Activated naive CD4-positive, alpha-beta T cell treated with anti-CD3 and anti-CD28 coated beads, Interleukin-2, amount 50 U/mL, for 24 hours (primary cell): Measurements from ENCODE around the gene HDAC1.
"Not testable (repeated sequence)": the region's sequence is repeated elsewhere in the genome, so short reads cannot be mapped to it uniquely, and the experiment has no call there.

ENCODE experiments used
- H3K27ac Mint-ChIP-seq: one replicate; pipeline ENCODE4 v1.8.0; 2021; ENCODE audit warnings: mild to moderate bottlenecking, mixed read lengths
- H3K27me3 Mint-ChIP-seq: one replicate; pipeline ENCODE4 v1.8.0; 2021; ENCODE audit warnings: mixed read lengths
- H3K36me3 Mint-ChIP-seq: one replicate; pipeline ENCODE4 v1.8.0; 2021; ENCODE audit warnings: mixed read lengths
- H3K4me1 Mint-ChIP-seq: one replicate; pipeline ENCODE4 v1.8.0; 2021; ENCODE audit warnings: mixed read lengths
- H3K4me3 Mint-ChIP-seq: one replicate; pipeline ENCODE4 v1.8.0; 2021; ENCODE audit warnings: mild to moderate bottlenecking, mixed read lengths
- H3K9me3 Mint-ChIP-seq: one replicate; pipeline ENCODE4 v1.8.0; 2021; ENCODE audit warnings: mixed read lengths

The HDAC1 gene

DNA sequence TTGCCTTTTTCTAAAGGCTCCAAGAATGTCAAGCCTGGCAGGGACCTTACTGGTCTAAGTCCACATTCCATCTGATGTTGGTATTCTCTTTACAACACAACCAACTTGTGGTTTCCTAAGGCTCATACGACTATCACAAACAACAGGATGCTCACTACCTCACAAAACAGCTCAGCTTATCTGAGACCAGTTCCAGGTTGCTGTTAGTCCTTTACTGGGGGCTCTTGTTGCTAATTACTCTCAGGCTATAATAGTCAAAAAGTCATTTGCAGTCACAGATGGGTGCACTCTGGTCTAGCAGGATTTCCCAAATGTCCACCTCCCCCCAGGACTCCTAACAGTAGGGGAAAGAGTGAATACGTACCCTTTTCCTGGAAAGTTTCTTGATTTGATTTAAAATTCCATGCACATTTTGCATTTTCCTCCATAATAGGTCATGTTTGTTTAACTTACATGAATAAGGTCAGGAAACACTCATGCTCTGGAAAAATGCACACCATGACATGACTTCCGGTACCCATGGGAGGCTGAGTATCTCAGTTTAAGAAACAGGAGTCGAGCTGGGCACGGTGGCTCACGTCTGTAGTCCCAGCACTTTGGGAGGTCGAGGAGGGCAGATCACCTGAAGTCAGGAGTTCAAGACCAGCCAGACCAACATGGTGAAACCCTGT is 24.8 kb upstream of the HDAC1 start:
- Mint-ChIP-seq H3K4me1 (peaks cover 60% of the 10 kb centered on the region), H3K27ac (peak overlapping the region; percentile 100), H3K4me3 (peak overlapping the region; percentile 77), H3K27me3 (no peaks in the 10 kb centered on the region), H3K9me3 (peaks cover 5% of the 10 kb centered on the region), H3K36me3 (peaks cover 4% of the 10 kb centered on the region)

DNA sequence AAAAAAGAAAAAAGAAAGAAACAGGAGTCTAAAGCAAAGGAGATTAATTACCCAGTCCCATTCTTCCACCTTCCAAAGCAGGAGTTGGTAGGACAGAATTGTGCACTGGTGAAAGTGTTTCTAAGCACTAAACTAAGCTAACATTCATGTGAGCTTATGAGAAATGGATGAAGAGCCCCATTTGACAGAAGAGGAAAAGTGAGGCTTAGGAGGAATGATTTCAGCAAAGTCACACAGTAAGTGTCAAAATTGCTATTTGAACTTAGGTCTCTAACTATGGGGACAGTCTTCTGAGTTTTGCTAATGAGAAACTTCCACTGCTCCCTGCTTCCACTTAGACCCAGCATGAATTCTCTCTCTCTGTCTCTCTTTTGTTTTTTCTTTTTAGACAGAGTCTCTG is 22.1 kb upstream of the HDAC1 start:
- no peaks in the 10 kb centered on the region for H3K27me3 Mint-ChIP-seq

DNA sequence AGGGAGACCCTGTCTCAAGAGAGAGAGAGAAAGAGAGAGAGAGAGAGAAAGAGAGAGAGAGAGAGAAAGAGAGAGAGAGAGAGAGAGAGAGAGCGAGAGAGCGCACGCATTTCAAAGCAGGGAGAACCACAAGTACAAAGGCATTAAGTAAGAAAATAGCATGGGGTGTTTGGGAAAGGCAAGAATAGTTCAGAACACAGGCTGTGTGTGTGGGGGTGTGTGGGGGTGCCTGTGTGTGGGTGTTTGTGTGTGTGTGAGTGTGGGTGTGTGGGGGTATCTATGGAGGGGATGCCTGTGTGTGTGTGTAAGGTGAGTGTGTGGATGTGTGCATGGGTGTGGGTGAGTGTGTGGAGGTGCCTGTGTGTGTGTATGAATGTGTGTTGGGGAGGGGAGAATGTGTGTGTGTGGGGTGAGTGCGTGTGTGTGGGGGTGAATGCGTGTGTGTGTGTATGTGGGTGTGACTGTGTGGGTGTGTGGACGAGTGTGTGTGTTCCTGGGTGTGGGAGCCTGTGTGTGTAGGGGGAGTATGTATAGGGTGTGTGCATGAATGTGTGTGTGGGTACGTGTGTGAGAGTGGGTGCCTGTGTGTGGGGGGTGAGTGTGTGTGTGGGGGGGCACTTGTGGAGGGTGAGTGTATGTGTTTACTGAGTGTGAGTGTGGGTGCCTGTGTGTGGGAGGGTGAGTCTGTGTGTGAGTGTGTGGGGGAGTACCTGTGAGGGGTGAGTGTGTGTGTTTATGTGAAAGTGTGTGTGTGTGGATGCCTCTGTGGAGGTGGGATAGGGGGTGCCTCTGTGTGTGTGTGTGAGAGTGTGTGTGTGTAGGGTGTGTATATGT is 19.1 kb upstream of the HDAC1 start:
- Mint-ChIP-seq H3K9me3 (no peaks in the 10 kb centered on the region), H3K4me1 (peaks cover 70% of the 10 kb centered on the region), H3K27ac (peak overlapping the region; percentile 98), H3K36me3 (peaks cover 6% of the 10 kb centered on the region), H3K27me3 (no peaks in the 10 kb centered on the region), H3K4me3 (peak overlapping the region; percentile 86)

More for the DNA sequence above, 22.1 kb upstream of the HDAC1 start:
- Mint-ChIP-seq H3K27ac (peak overlapping the region; percentile 87), H3K4me1 (peaks cover 69% of the 10 kb centered on the region), H3K9me3 (peaks cover 5% of the 10 kb centered on the region), H3K4me3 (no peak overlapping the region), H3K36me3 (peaks cover 4% of the 10 kb centered on the region)

DNA sequence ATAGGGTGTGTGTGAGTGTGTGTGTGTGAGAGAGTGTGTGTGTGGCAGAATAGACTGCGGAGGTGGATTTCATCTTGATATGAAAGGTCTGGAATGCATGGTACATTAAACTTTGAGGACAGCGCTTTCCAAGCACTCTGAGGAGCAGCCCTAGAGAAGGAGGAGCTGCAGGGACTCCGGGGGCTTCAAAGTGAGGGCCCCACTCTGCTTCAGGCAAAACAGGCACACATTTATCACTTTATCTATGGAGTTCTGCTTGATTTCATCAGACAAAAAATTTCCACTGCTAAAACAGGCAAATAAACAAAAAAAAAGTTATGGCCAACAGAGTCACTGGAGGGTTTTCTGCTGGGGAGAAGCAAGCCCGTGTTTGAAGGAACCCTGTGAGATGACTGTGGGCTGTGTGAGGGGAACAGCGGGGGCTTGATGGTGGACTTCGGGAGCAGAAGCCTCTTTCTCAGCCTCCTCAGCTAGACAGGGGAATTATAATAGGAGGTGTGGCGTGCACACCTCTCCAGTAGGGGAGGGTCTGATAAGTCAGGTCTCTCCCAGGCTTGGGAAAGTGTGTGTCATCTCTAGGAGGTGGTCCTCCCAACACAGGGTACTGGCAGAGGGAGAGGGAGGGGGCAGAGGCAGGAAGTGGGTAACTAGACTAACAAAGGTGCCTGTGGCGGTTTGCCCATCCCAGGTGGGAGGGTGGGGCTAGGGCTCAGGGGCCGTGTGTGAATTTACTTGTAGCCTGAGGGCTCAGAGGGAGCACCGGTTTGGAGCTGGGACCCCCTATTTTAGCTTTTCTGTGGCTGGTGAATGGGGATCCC is 18.3 kb upstream of the HDAC1 start:
- peak overlapping the region; percentile 98 for H3K27ac Mint-ChIP-seq
- H3K27me3 Mint-ChIP-seq = no peaks in the 10 kb centered on the region
- H3K4me1 Mint-ChIP-seq = peaks cover 76% of the 10 kb centered on the region
- peak overlapping the region; percentile 86 for H3K4me3 Mint-ChIP-seq
- H3K9me3 Mint-ChIP-seq = no peaks in the 10 kb centered on the region
- peaks cover 6% of the 10 kb centered on the region for H3K36me3 Mint-ChIP-seq

DNA sequence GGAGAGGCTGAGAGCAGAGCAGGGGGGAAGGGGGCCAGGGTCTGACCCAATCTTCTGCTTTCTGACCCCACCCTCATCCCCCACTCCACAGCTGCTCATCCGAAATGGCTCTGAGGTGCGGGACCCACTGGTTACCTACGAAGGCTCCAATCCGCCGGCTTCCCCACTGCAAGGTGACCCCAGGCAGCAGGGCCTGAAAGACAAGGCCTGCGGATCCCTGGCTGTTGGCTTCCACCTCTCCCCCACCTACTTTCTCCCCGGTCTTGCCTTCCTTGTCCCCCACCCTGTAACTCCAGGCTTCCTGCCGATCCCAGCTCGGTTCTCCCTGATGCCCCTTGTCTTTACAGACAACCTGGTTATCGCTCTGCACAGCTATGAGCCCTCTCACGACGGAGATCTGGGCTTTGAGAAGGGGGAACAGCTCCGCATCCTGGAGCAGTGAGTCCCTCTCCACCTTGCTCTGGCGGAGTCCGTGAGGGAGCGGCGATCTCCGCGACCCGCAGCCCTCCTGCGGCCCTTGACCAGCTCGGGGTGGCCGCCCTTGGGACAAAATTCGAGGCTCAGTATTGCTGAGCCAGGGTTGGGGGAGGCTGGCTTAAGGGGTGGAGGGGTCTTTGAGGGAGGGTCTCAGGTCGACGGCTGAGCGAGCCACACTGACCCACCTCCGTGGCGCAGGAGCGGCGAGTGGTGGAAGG is 17.1 kb upstream of the HDAC1 start:
- H3K27me3 Mint-ChIP-seq = no peaks in the 10 kb centered on the region
- H3K27ac Mint-ChIP-seq = peak overlapping the region; percentile 98
- peaks cover 78% of the 10 kb centered on the region for H3K4me1 Mint-ChIP-seq
- peak overlapping the region; percentile 86 for H3K4me3 Mint-ChIP-seq
- no peaks in the 10 kb centered on the region for H3K9me3 Mint-ChIP-seq
- H3K36me3 Mint-ChIP-seq = peaks cover 11% of the 10 kb centered on the region

DNA sequence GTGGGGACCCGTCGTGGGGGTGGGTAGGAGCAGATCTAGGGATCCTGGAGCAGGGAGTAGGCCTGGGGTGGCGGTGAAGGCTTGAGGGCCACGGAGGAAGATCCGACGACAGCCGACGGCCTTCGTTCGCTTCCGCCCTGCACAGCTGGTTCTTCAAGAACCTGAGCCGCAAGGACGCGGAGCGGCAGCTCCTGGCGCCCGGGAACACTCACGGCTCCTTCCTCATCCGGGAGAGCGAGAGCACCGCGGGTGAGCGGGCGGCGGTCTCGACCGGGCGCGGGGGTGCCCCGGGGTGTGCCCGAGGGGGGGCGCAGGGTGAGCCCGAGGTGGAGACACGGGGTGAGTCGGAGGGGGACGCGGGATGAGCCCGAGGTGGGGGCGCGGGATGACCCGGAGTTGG is 16.5 kb upstream of the HDAC1 start:
- Mint-ChIP-seq H3K36me3 (peaks cover 11% of the 10 kb centered on the region), H3K4me1 (peaks cover 74% of the 10 kb centered on the region), H3K4me3 (peak overlapping the region; percentile 86), H3K9me3 (no peaks in the 10 kb centered on the region), H3K27ac (peak overlapping the region; percentile 98), H3K27me3 (no peaks in the 10 kb centered on the region)

DNA sequence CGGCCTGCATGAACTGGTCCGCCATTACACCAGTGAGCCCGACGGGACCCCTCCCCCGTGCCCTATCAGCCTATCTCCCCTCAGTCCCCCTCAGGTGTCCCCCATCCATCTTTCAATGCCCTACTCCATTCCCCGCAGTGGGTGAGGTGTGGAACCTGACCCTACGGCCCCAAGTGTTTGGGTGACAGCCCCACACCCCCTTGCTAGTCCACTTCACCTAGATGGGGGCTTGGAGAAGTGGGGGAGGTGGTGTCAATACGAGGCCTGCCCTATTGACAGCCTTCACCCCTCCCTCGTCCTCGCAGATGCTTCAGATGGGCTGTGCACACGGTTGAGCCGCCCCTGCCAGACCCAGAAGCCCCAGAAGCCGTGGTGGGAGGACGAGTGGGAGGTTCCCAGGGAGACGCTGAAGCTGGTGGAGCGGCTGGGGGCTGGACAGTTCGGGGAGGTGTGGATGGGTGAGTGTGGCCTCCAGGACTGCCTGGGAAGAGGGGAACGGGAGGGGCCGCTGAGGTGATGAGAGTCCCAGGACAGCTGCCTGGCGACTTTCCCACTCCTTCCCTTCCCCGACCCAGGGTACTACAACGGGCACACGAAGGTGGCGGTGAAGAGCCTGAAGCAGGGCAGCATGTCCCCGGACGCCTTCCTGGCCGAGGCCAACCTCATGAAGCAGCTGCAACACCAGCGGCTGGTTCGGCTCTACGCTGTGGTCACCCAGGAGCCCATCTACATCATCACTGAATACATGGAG is 15.7 kb upstream of the HDAC1 start:
- Mint-ChIP-seq H3K4me1 (peaks cover 72% of the 10 kb centered on the region), H3K27me3 (no peaks in the 10 kb centered on the region), H3K9me3 (no peaks in the 10 kb centered on the region), H3K27ac (peak overlapping the region; percentile 74), H3K4me3 (no peak overlapping the region), H3K36me3 (peaks cover 11% of the 10 kb centered on the region)

DNA sequence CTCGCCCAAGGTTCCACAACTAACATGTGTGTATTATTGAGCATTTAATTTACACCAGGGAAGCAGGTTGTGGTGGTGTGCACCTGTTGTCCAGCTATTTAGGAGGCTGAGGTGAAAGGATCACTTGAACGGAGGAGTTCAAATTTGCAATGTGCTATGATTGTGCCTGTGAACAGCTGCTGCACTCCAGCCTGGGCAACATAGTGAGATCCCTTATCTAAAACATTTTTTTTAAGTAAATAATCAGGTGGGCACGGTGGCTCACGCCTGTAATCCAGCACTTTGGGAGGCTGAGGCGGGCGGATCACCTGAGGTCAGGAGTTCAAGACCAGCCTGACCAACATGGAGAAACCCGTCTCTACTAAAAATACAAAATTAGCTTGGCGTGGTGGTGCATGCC is 7.1 kb upstream of the HDAC1 start:
- not testable (repeated sequence) for H3K27me3 Mint-ChIP-seq, H3K9me3 Mint-ChIP-seq, H3K4me3 Mint-ChIP-seq, H3K4me1 Mint-ChIP-seq
- Mint-ChIP-seq H3K36me3 (peaks cover 11% of the 10 kb centered on the region), H3K27ac (peak overlapping the region; percentile 55)

DNA sequence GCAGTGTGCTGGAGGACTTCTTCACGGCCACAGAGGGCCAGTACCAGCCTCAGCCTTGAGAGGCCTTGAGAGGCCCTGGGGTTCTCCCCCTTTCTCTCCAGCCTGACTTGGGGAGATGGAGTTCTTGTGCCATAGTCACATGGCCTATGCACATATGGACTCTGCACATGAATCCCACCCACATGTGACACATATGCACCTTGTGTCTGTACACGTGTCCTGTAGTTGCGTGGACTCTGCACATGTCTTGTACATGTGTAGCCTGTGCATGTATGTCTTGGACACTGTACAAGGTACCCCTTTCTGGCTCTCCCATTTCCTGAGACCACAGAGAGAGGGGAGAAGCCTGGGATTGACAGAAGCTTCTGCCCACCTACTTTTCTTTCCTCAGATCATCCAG is 6.2 kb upstream of the HDAC1 start:
- H3K27me3 Mint-ChIP-seq = no peaks in the 10 kb centered on the region
- no peaks in the 10 kb centered on the region for H3K9me3 Mint-ChIP-seq
- H3K27ac Mint-ChIP-seq = peak overlapping the region; percentile 17
- peaks cover 11% of the 10 kb centered on the region for H3K36me3 Mint-ChIP-seq
- H3K4me1 Mint-ChIP-seq = peaks cover 9% of the 10 kb centered on the region
- no peak overlapping the region for H3K4me3 Mint-ChIP-seq

DNA sequence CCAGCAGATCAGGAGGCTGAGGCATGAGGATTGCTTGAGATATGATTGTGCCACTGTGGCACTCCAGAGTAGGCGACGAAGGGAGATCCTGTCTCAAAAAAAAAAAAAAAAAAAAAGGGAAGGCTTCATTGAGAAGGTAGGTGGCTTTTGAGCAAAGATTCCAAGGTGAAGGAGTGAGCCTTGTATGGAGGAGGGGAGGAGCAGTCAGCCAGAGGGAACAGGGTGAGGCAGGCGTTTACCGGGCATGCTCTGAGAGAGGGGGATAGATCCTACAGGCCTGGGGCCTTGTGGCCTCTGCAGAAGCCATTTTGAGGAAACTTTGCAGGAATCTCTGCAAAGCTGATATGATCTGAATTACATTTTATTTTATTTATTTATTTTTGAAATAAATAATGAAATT is 5.1 kb upstream of the HDAC1 start:
- Mint-ChIP-seq H3K4me1 (peaks cover 14% of the 10 kb centered on the region), H3K36me3 (peaks cover 9% of the 10 kb centered on the region), H3K27me3 (no peaks in the 10 kb centered on the region), H3K4me3 (no peak overlapping the region), H3K9me3 (no peaks in the 10 kb centered on the region), H3K27ac (peak overlapping the region; percentile 76)

DNA sequence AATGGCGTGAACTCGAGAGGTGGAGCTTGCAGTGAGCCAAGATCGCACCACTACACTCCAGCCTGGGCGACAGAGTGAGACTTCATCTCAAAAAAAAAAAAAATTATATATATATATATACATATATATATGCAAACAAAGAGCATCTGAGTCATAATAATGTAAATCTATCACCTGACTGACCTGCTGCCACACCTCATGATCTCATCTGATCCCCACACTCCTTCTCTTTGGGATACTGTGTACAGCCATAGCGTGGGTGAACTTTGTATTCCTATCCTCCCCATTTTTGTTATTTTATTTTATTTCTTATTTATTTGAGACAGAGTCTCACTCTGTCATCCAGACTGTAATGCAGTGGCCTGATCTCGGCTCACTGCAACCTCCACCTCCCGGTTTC is 2.6 kb upstream of the HDAC1 start:
- Mint-ChIP-seq H3K27ac (peak overlapping the region; percentile 55), H3K36me3 (peaks cover 9% of the 10 kb centered on the region)

DNA sequence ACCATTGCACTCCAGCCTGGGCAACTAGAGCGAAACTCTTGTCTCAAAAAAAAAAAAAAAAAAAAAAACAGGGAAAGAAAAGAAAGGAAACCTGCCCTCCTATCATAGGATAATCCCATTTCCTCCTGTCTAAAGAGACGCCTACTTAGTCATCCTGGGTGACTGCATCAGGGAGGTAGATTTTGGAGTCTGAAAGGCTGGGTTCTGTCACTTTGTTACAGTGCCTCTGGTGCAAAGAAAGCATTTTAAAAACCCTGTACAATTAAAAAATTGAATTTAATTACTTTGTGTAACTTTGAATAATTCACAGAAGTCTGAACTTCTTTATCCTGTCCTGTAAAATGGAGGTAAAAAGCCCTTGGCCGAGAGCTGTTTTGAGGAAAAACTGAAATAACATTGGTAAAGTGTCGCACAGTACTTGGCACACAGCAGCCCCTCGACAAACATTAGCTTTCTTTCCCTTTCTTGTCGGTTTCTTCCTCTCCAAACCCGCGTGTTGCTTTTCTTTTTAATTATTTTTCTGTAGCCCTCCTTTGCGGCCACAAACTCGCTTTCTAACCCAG is 657 bp upstream of the HDAC1 start:
- Mint-ChIP-seq H3K4me1 (peaks cover 41% of the 10 kb centered on the region), H3K27ac (peak overlapping the region; percentile 98), H3K4me3 (peak overlapping the region; percentile 96), H3K36me3 (peaks cover 5% of the 10 kb centered on the region), H3K27me3 (no peaks in the 10 kb centered on the region), H3K9me3 (no peaks in the 10 kb centered on the region)

More for the DNA sequence above, 2.6 kb upstream of the HDAC1 start:
- H3K27me3 Mint-ChIP-seq = no peaks in the 10 kb centered on the region
- peaks cover 24% of the 10 kb centered on the region for H3K4me1 Mint-ChIP-seq
- H3K4me3 Mint-ChIP-seq = no peak overlapping the region
- no peaks in the 10 kb centered on the region for H3K9me3 Mint-ChIP-seq

DNA sequence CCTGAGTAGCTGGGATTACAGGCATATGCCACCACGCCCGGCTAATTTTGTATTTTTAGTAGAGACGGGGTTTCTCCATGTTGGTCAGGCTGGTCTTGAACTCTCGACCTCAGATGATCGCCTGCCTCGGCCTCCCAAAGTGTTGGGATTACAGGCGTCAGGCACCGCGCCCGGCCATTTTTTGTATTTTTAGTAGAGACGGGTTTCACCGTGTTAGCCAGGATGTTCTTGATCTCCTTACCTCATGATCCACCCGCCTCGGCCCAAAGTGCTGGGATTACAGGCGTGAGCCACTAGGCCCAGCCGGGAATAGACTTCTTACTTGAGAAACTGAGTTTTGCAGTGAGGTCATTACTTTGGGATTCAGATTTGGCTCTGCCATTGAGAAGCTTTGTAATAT is 6.3 kb downstream of the HDAC1 start:
- H3K4me3 Mint-ChIP-seq, H3K9me3 Mint-ChIP-seq, H3K27me3 Mint-ChIP-seq, H3K27ac Mint-ChIP-seq: not testable (repeated sequence)
- Mint-ChIP-seq H3K36me3 (peaks cover 13% of the 10 kb centered on the region), H3K4me1 (peaks cover 69% of the 10 kb centered on the region)

DNA sequence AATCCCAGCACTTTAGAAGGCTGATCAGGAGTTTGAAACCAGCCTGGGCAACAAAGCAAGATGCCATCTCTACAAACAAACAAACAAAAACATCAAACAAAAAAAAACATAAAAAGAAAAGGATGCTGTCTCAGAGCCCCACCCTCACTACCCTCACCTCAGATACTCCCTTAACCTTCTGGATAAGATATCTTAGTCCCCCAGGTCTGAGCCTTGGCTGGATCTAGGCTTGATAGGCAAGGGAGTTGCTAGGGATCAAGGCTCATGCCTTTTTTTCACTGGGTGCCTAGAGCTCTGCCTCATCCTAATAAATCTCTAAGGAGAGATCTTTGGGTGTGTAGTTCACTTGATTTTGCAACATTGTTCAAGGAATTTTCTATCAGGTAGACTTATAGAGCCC is 7.4 kb downstream of the HDAC1 start:
- Mint-ChIP-seq H3K27me3 (no peaks in the 10 kb centered on the region), H3K36me3 (peaks cover 18% of the 10 kb centered on the region), H3K9me3 (no peaks in the 10 kb centered on the region), H3K27ac (peak overlapping the region; percentile 30), H3K4me1 (peaks cover 75% of the 10 kb centered on the region), H3K4me3 (no peak overlapping the region)
